Kidney (tissue), 14 donors: ENCODE data around the gene PRR16. TPM values are rescaled to one million over a fixed set of nuclear protein-coding genes. Genes with fewer than 3 reads are reported as not detected.

Source experiments
- DNase-seq, 5 donors: peaks; one replicate each; pipeline ENCODE4 v3.0.0-alpha.2; 2013 to 2020
- FAIRE-seq: peaks from 2 replicates; lab custom pipeline; 2012; peaks lifted over from hg19 to GRCh38; lab: Jason Lieb, UNC
- H3K27ac ChIP-seq, 2 donors: one replicate each; pipeline ENCODE4 v1.7.0; 2013; ENCODE audit warnings: low read depth in 2 of 2, low read length in 2 of 2, inconsistent platforms in 1 of 2
- H3K27me3 ChIP-seq: one replicate; pipeline ENCODE4 v1.7.1; 2013; ENCODE audit warnings: low read length, inconsistent platforms; ENCODE audit not compliant: control insufficient read depth, insufficient read depth
- H3K36me3 ChIP-seq, 3 donors: one replicate each; pipeline versions ENCODE4 v1.7.0 to v1.7.1; 2013; ENCODE audit warnings: low read length in 3 of 3, control low read depth in 1 of 3, inconsistent platforms in 1 of 3; ENCODE audit not compliant: insufficient read depth in 3 of 3, control insufficient read depth in 2 of 3
- H3K4me1 ChIP-seq, 3 donors: one replicate each; pipeline versions ENCODE4 v1.7.0 to v1.7.1; 2013; ENCODE audit warnings: low read length in 3 of 3, inconsistent platforms in 1 of 3, low read depth in 1 of 3; ENCODE audit not compliant: control insufficient read depth in 2 of 3, insufficient read depth in 2 of 3
- H3K4me3 ChIP-seq, 3 donors: one replicate each; pipeline versions ENCODE4 v1.7.0 to v1.8.1; 2013; ENCODE audit warnings: low read length in 3 of 3, control low read depth in 1 of 3, inconsistent platforms in 1 of 3
- H3K9ac ChIP-seq, 3 donors: one replicate each; pipeline versions ENCODE4 v1.7.0 to v1.7.1; 2013; ENCODE audit warnings: low read length in 3 of 3, control low read depth in 1 of 3, inconsistent platforms in 1 of 3
- H3K9me3 ChIP-seq, 3 donors: one replicate each; pipeline versions ENCODE4 v1.7.0 to v1.7.1; 2013; ENCODE audit warnings: low read length in 3 of 3, control low read depth in 1 of 3, inconsistent platforms in 1 of 3; ENCODE audit not compliant: control insufficient read depth in 2 of 3, insufficient read depth in 1 of 3
- CTCF ChIP-seq: IDR thresholded peaks from 3 replicates; pipeline ENCODE4 v1.5.1; 2012; ENCODE audit warnings: mild to moderate bottlenecking, moderate library complexity, borderline replicate concordance; ENCODE audit not compliant: insufficient read depth; ENCODE audit errors: extremely low read depth
- intact Hi-C: fragments of 100-400 bp; cut with DNase I; formaldehyde crosslinking; loops from one replicate; pipeline ENCODE4 v1.11.1; 2022
- polyA plus RNA-seq: library from polyadenylated mRNA; stranded (reverse); fragments of 350-450 nt; fragmentation: Illumina TruSeq; extraction: RNeasy Lipid Tissue Mini Kit (QIAGEN cat#74804); gene quantifications from one replicate; pipeline ENCODE4 v1.2.3, GENCODE V29; 2014; ENCODE audit warnings: low read depth, low replicate concordance; ENCODE audit not compliant: insufficient read depth
- total RNA-seq: library from RNA; stranded (reverse); fragmentation: NEBNext Ultra II Directional; extraction: Animal tissue kit (Norgen Biotek cat#: 25700); gene quantifications from one replicate; pipeline ENCODE4 v1.2.1, GENCODE V29; 2021
- donor health status: control.
- donor health status: control.
- donor health status: control.
- donor health status: control.
- donor health status: control.
- donor health status: DM: yes; HTN: yes; CAD: no.
- donor health status: Normal renal cell carcinoma (clear cell type).

PRR16 gene
- total and polyA plus RNA-seq, 2 donors from 2014 or later, result 2.4 to 3.6 TPM

- no peaks in the 10 kb centered on the region for H3K9me3 ChIP-seq
- FAIRE-seq (no peak), DNase-seq (peak in 1 of 5 donors; percentile 26)
- H3K36me3 ChIP-seq, result no peaks in the 10 kb centered on the region
- H3K4me1 ChIP-seq, result no peaks in the 10 kb centered on the region
- H3K27me3 ChIP-seq, result no peaks in the 10 kb centered on the region
- intact Hi-C loops, result no loop called here
- no peak overlapping the region for H3K27ac ChIP-seq
- no peak for TF ChIP-seq CTCF
- H3K4me3 ChIP-seq, result no peak overlapping the region
- H3K9ac ChIP-seq, result no peak overlapping the region
Measured at GRCh38 chr5:120564013-120564412, 99.9 kb downstream of the PRR16 start.

- no peak for TF ChIP-seq CTCF
- intact Hi-C loops, result no loop called here
- DNase-seq, result no peak
- Histone ChIP-seq H3K4me1 (no peaks in the 10 kb centered on the region), H3K27ac (no peak overlapping the region), H3K27me3 (no peaks in the 10 kb centered on the region), H3K9ac (no peak overlapping the region), H3K36me3 (no peaks in the 10 kb centered on the region), H3K4me3 (no peak overlapping the region), H3K9me3 (no peaks in the 10 kb centered on the region)
- no peak for FAIRE-seq
Measured at GRCh38 chr5:120567066-120567465, 103.0 kb downstream of the PRR16 start.

GRCh38 chr5:120567921-120568320, 103.8 kb downstream of the PRR16 start:
- intact Hi-C loops, result no loop called here
- H3K4me1 ChIP-seq, result no peaks in the 10 kb centered on the region
- H3K9ac ChIP-seq, result no peak overlapping the region
- no peak for TF ChIP-seq CTCF
- no peaks in the 10 kb centered on the region for H3K27me3 ChIP-seq
- FAIRE-seq, result no peak
- DNase-seq, result no peak
- H3K27ac ChIP-seq, result no peak overlapping the region
- H3K4me3 ChIP-seq, result no peak overlapping the region
- H3K9me3 ChIP-seq, result no peaks in the 10 kb centered on the region
- no peaks in the 10 kb centered on the region for H3K36me3 ChIP-seq

- TF ChIP-seq CTCF, result no peak
- Histone ChIP-seq H3K27ac (no peak overlapping the region), H3K4me3 (no peak overlapping the region), H3K36me3 (no peaks in the 10 kb centered on the region), H3K9ac (no peak overlapping the region), H3K9me3 (no peaks in the 10 kb centered on the region), H3K4me1 (no peaks in the 10 kb centered on the region), H3K27me3 (no peaks in the 10 kb centered on the region)
- FAIRE-seq (no peak), DNase-seq (no peak)
- intact Hi-C loops, result no loop called here
Measured at GRCh38 chr5:120568711-120569110, 104.6 kb downstream of the PRR16 start.
